C4-2B (cell line): ENCODE data around the gene ABCA8.

Experiments used
- H3K27ac ChIP-seq: fragments of 450-650 bp; 2 replicates; pipeline ENCODE4 v1.5.1; 2017
- CTCF ChIP-seq: fragments of 450-650 bp; conservative IDR thresholded peaks from 2 replicates; pipeline ENCODE4 v1.5.1; 2017; ENCODE audit warnings: mild to moderate bottlenecking
- ZFX ChIP-seq: fragments of 450-650 bp; IDR thresholded peaks from 2 replicates; pipeline ENCODE4 v1.6.1; 2017

Gene ABCA8

DNA sequence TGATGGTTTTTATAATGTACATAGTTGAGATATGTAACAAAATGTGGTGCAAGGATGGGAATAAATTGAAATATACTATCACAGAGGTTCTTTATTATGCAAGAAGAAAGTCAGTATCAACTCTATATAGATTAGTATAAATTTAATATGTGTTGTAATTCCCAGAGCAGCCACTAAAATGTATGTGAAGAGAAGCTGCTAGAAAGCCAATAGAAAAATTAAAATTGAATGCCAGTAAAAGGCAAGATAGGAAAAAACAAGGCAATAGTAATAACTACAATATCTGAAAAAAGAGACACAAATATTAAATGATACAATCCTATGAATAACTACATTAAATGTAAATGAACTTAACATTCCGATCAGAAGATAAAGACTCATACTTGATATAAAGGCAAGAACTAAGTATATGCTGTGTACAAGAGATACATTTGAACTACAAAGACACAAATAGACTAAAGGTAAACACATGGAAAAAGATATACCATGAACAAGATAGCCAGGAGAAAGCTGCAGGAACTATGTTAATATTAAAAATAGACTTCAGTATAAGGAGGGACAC lies 92.0 kb downstream of the ABCA8 start:
- no peak for TF ChIP-seq ZFX
- TF ChIP-seq CTCF = peak; percentile 30
- H3K27ac ChIP-seq = no peak overlapping the region

DNA sequence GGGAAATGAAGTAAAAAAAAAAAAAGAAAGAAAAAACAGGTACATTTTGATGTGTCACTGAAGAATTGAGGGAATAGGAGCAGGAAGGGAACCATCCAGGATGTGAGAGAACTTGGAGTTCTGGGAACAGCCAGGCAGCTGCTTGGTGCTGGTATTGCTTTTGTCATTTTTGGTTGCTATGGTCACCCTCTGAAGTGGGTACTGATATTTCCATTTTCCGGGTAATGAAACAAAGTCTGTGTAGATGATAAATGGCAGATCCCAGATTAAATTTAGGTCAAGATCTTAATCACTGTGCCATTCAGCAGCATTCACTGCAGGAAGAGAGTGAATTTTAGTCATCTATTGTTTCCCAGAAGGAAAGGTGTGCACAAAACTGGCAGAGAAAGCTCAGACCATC lies 93.6 kb downstream of the ABCA8 start:
- TF ChIP-seq CTCF (no peak), ZFX (no peak)
- H3K27ac ChIP-seq = no peak overlapping the region

- no peak overlapping the region for H3K27ac ChIP-seq
- TF ChIP-seq CTCF (no peak), ZFX (no peak)
These were observed 94.3 kb downstream of the ABCA8 start for GRCh38 chr17:68860941-68861340.

DNA sequence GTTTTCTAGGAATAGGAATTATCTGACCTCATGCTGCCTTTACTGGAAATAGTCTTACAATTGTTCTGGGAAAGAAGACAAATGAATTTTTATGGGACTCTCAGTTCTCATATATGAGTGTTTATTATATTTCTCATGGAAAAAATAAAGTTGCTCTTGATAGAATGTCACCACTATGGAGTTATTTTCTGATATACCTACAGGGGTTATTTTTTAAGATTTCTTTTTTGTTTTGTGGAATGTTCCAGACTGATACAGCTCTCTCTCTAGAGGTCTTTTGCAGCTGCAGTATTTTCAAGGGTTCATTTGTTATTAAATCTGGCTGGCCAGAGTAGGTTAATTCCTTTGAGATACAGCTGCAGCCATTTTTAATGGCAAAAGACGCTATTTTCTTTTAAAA lies 100.7 kb downstream of the ABCA8 start:
- H3K27ac ChIP-seq = no peak overlapping the region
- TF ChIP-seq CTCF (no peak), ZFX (no peak)

DNA sequence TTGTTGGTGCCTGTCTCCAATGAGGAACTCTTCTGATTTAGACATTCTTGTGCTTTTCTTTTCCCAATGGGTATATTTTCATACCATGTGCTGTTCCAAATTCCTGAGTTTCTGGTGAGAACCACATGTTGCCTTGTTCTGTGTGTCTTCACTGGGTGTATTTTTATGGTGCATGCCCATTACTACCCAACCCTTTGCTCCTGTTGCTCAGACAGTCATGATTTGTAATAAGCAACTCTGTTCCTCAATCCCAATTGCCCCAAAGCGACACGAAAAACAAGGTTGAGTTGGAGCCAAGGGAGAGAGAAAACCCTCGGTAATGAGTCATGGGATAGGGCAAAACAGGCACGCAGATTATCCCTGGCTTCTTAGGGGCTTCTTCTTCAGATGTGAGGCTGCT lies 101.8 kb downstream of the ABCA8 start:
- TF ChIP-seq CTCF (no peak), ZFX (no peak)
- no peak overlapping the region for H3K27ac ChIP-seq

- H3K27ac ChIP-seq = no peak overlapping the region
- TF ChIP-seq ZFX (no peak), CTCF (no peak)
These were observed 102.2 kb downstream of the ABCA8 start for GRCh38 chr17:68853036-68853435.

DNA sequence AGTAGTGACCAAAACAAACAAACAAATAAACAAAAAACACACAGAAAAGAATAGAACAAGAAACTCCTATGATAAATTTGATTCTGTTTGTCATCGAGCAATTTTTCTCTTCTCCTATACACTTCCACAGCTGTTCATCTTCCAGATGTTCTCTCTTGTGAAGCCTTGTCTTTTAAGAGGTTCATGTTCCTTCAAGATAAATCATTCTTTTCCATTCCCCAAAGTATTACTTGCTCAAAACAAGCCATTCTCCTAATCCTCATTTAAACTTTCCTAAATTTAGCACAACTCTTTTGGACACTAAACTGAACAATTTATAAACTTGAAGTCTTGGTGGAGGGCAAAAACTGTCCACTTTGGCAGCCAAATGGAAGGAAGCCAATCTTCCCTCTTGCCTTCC lies 103.3 kb downstream of the ABCA8 start:
- TF ChIP-seq CTCF (no peak), ZFX (no peak)
- no peak overlapping the region for H3K27ac ChIP-seq
